GM19455 (cell line): ENCODE data around the gene BLOC1S1.
A peak's percentile ranks its signal among the peaks of the same experiment; 100 is the strongest.

Experiments used
- ATAC-seq: cut with Tn5 transposase; IDR thresholded peaks from one replicate; pipeline ENCODE4 v1.9.1; 2021; ENCODE audit not compliant: unreplicated experiment

Gene BLOC1S1

GRCh38 chr12:55715833-55716581 lies at the start of gene BLOC1S1:
Gene BLOC1S1, plus strand, starts transcription at chr12:55716046. Its CDS starts 6 bp downstream, at chr12:55716052.
- peak; percentile 92 for ATAC-seq

- ATAC-seq, result no peak
Measured at GRCh38 chr12:55666508-55666907, 49.3 kb upstream of the BLOC1S1 start.

GRCh38 chr12:55670276-55670675 lies 45.6 kb upstream of the BLOC1S1 start:
- no peak for ATAC-seq

- no peak for ATAC-seq
Measured at GRCh38 chr12:55671746-55672145, 44.1 kb upstream of the BLOC1S1 start.

GRCh38 chr12:55673638-55674037 lies 42.2 kb upstream of the BLOC1S1 start:
- peak; percentile 97 for ATAC-seq

GRCh38 chr12:55675666-55676065 lies 40.2 kb upstream of the BLOC1S1 start:
- no peak for ATAC-seq

- ATAC-seq, result no peak
Measured at GRCh38 chr12:55676707-55677106, 39.1 kb upstream of the BLOC1S1 start.

GRCh38 chr12:55679691-55680090 lies 36.2 kb upstream of the BLOC1S1 start:
- ATAC-seq, result no peak

GRCh38 chr12:55681142-55682077 lies 34.4 kb upstream of the BLOC1S1 start:
- no peak for ATAC-seq

GRCh38 chr12:55682087-55682796 lies 33.6 kb upstream of the BLOC1S1 start:
- no peak for ATAC-seq

- ATAC-seq, result no peak
Measured at GRCh38 chr12:55683676-55684075, 32.2 kb upstream of the BLOC1S1 start.

GRCh38 chr12:55684761-55685370 lies 31.0 kb upstream of the BLOC1S1 start:
- ATAC-seq, result no peak

- no peak for ATAC-seq
Measured at GRCh38 chr12:55685671-55686070, 30.2 kb upstream of the BLOC1S1 start.

- no peak for ATAC-seq
Measured at GRCh38 chr12:55686366-55687010, 29.4 kb upstream of the BLOC1S1 start.

GRCh38 chr12:55687746-55688145 lies 28.1 kb upstream of the BLOC1S1 start:
- ATAC-seq, result no peak

- no peak for ATAC-seq
Measured at GRCh38 chr12:55688716-55689655, 26.9 kb upstream of the BLOC1S1 start.

GRCh38 chr12:55692631-55693322 lies 23.1 kb upstream of the BLOC1S1 start:
- ATAC-seq, result no peak

- ATAC-seq, result no peak
Measured at GRCh38 chr12:55693323-55694187, 22.3 kb upstream of the BLOC1S1 start.
